GM06990 (cell line): ENCODE results near the gene SIM2.

Experiments
- DNase-seq: peaks from one replicate; pipeline ENCODE4 v3.0.0-alpha.2; 2011; ENCODE audit not compliant: insufficient read length; ENCODE audit errors: extremely low read depth
- H3K27me3 ChIP-seq: replicated peaks from 2 replicates; pipeline ENCODE4 v1.6.0; 2011; ENCODE audit warnings: low read length; ENCODE audit not compliant: control insufficient read depth, insufficient read depth
- H3K36me3 ChIP-seq: 2 replicates; pipeline ENCODE4 v1.5.1; 2011; ENCODE audit warnings: low read length; ENCODE audit not compliant: control insufficient read depth, insufficient read depth
- H3K4me3 ChIP-seq: replicated peaks from 2 replicates; pipeline ENCODE4 v1.5.1; 2011; ENCODE audit warnings: low read depth, mild to moderate bottlenecking, control low read depth, low read length
- CTCF ChIP-seq: IDR thresholded peaks from 2 replicates; pipeline ENCODE4 v1.5.1; 2011; ENCODE audit warnings: low read length, control low read depth, mild to moderate bottlenecking, inconsistent platforms; ENCODE audit not compliant: insufficient read depth, poor library complexity, severe bottlenecking

Gene SIM2

GRCh38 chr21:36678538-36678937, 20.4 kb upstream of the SIM2 start:
- Histone ChIP-seq H3K36me3 (no peaks in the 10 kb centered on the region), H3K4me3 (no peak overlapping the region), H3K27me3 (no peaks in the 10 kb centered on the region)
- DNase-seq = no peak
- no peak for TF ChIP-seq CTCF

- no peak for TF ChIP-seq CTCF
- DNase-seq = no peak
- H3K36me3 ChIP-seq = no peaks in the 10 kb centered on the region
- H3K27me3 ChIP-seq = no peaks in the 10 kb centered on the region; the same call in 1 of the 2 replicates
- H3K4me3 ChIP-seq = no peak overlapping the region
Measured at GRCh38 chr21:36681117-36681631, 17.7 kb upstream of the SIM2 start.

GRCh38 chr21:36684957-36685714, 13.8 kb upstream of the SIM2 start:
- no peaks in the 10 kb centered on the region for H3K36me3 ChIP-seq
- H3K27me3 ChIP-seq = no peaks in the 10 kb centered on the region; the same call in none of the 2 replicates
- no peak for DNase-seq
- TF ChIP-seq CTCF = no peak
- H3K4me3 ChIP-seq = no peak overlapping the region

GRCh38 chr21:36686955-36687354, 12.0 kb upstream of the SIM2 start:
- DNase-seq = no peak
- Histone ChIP-seq H3K36me3 (no peaks in the 10 kb centered on the region), H3K4me3 (no peak overlapping the region), H3K27me3 (no peaks in the 10 kb centered on the region; the same call in none of the 2 replicates)
- no peak for TF ChIP-seq CTCF

- TF ChIP-seq CTCF = no peak
- no peak overlapping the region for H3K4me3 ChIP-seq
- DNase-seq = no peak
- peaks cover 2% of the 10 kb centered on the region for H3K27me3 ChIP-seq
- H3K36me3 ChIP-seq = no peaks in the 10 kb centered on the region
Measured at GRCh38 chr21:36688324-36688723, 10.6 kb upstream of the SIM2 start.
